Ascending aorta (tissue), 2 donors: ENCODE data around the gene TNFAIP3. TPM values are rescaled to one million over a fixed set of nuclear protein-coding genes. Genes with fewer than 3 reads are reported as not detected.

Experiments
- DNase-seq, 2 donors: peaks; one replicate each; pipeline ENCODE4 v3.0.0-alpha.2; 2019; ENCODE audit warnings: low spot score in 2 of 2
- H3K27ac ChIP-seq, 2 donors: fragments of 200-600 bp; sonication (generic); one replicate each; pipeline ENCODE4 v1.5.1; 2016 to 2017; ENCODE audit warnings: mild to moderate bottlenecking in 1 of 2
- H3K27me3 ChIP-seq: fragments of 200-600 bp; sonication (generic); one replicate; pipeline ENCODE4 v1.5.1; 2017
- H3K36me3 ChIP-seq, 2 donors: fragments of 200-600 bp; sonication (generic); one replicate each; pipeline ENCODE4 v1.5.1; 2016
- H3K4me1 ChIP-seq, 2 donors: fragments of 200-600 bp; sonication (generic); one replicate each; pipeline ENCODE4 v1.5.1; 2016 to 2017; ENCODE audit warnings: mild to moderate bottlenecking in 1 of 2
- H3K4me3 ChIP-seq, 2 donors: fragments of 200-600 bp; sonication (generic); one replicate each; pipeline ENCODE4 v1.5.1; 2016 to 2017; ENCODE audit warnings: mild to moderate bottlenecking in 1 of 2
- H3K9me3 ChIP-seq, 2 donors: fragments of 200-600 bp; sonication (generic); one replicate each; pipeline ENCODE4 v1.5.1; 2016
- intact Hi-C: fragments of 100-400 bp; cut with DNase I; formaldehyde crosslinking; loops from one replicate; pipeline ENCODE4 v1.15.1; 2023
- total RNA-seq: library from RNA; depleted of rRNA; stranded (reverse); fragments of >200 nt; gene quantifications from one replicate; pipeline ENCODE4 v1.1.0, GENCODE V29; 2016
- TF ChIP-seq, protein P1 (sequence below), 3 experiments: fragments of 200-600 bp in 2 of 3; fragments of 450-650 bp in 1 of 3; sonication (generic) in 2 of 3; IDR thresholded peaks; one replicate each; pipeline ENCODE4 v1.5.1; 2016 to 2019; ENCODE audit warnings: antibody characterized with exemption in 3 of 3, mild to moderate bottlenecking in 1 of 3, moderate library complexity in 1 of 3

The TNFAIP3 gene
- total RNA-seq, 1 donor from 2014 or later = 24.5 TPM

DNA sequence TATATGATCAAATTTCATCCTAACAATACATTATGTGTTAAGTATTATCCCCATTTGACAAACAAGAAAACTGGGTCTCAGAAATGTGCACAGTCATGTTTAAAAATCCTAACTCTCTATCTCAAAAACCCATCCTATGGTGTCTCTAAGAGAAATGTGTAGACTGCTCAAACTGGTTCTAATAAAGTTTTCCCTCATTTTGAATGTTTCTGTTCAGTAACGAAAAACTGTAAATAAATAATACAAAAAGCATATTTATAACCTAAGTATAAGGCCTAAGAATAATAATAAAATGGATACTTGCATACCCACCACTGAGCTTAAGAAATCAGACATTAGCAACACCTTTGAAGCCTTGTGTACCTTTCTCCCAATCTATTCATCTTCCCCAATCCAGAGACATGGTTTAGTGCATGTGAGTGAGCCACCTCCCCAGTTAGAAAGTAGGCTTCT, 39.0 kb downstream of the TNFAIP3 start:
- no peaks in the 10 kb centered on the region for H3K36me3 ChIP-seq
- no peak overlapping the region for H3K27ac ChIP-seq
- no peaks in the 10 kb centered on the region for H3K9me3 ChIP-seq
- no peak for DNase-seq
- H3K4me1 ChIP-seq = no peaks in the 10 kb centered on the region
- no peaks in the 10 kb centered on the region for H3K27me3 ChIP-seq
- intact Hi-C loops = no loop called here
- no peak overlapping the region for H3K4me3 ChIP-seq
- TF ChIP-seq, protein P1, sequence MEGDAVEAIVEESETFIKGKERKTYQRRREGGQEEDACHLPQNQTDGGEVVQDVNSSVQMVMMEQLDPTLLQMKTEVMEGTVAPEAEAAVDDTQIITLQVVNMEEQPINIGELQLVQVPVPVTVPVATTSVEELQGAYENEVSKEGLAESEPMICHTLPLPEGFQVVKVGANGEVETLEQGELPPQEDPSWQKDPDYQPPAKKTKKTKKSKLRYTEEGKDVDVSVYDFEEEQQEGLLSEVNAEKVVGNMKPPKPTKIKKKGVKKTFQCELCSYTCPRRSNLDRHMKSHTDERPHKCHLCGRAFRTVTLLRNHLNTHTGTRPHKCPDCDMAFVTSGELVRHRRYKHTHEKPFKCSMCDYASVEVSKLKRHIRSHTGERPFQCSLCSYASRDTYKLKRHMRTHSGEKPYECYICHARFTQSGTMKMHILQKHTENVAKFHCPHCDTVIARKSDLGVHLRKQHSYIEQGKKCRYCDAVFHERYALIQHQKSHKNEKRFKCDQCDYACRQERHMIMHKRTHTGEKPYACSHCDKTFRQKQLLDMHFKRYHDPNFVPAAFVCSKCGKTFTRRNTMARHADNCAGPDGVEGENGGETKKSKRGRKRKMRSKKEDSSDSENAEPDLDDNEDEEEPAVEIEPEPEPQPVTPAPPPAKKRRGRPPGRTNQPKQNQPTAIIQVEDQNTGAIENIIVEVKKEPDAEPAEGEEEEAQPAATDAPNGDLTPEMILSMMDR (IDR thresholded peaks at IDR 0.05) = no peak

DNA sequence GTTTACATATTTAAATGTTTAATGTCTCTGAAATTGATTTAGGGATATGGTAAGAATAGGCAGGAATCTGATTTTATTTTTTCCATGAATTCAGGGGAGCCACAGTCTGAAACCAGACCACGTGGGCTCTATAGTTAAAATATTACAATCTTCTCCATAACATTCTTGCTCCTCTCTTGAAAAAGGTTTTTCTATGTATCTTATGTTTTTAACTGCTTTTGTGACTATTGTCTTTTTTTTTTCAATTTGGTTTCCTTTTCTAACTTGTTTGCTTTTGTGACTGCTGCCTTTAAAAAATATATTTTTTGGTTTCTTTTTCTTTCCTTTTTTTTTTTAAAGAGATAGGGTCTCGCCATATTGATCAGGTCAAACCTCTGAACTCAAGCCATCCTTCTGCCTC, 40.1 kb downstream of the TNFAIP3 start:
- H3K4me3 ChIP-seq = no peak overlapping the region
- TF ChIP-seq, protein P1 (IDR thresholded peaks at IDR 0.05) = no peak
- no peak for DNase-seq

GRCh38 chr6:137909533-137909932, 42.5 kb downstream of the TNFAIP3 start:
- no peak overlapping the region for H3K27ac ChIP-seq
- intact Hi-C loops = no loop called here
- H3K4me1 ChIP-seq = no peaks in the 10 kb centered on the region
- no peaks in the 10 kb centered on the region for H3K27me3 ChIP-seq
- TF ChIP-seq, protein P1 (IDR thresholded peaks at IDR 0.05) = no peak
- no peak for DNase-seq
- H3K36me3 ChIP-seq = no peaks in the 10 kb centered on the region
- H3K9me3 ChIP-seq = no peaks in the 10 kb centered on the region
- no peak overlapping the region for H3K4me3 ChIP-seq

More for the DNA sequence above, 40.1 kb downstream of the TNFAIP3 start:
- H3K9me3 ChIP-seq = no peaks in the 10 kb centered on the region
- no peak overlapping the region for H3K27ac ChIP-seq
- H3K36me3 ChIP-seq = no peaks in the 10 kb centered on the region
- H3K4me1 ChIP-seq = no peaks in the 10 kb centered on the region
- H3K27me3 ChIP-seq = no peaks in the 10 kb centered on the region
- intact Hi-C loops = no loop called here

- H3K27me3 ChIP-seq = no peaks in the 10 kb centered on the region
- no peak for DNase-seq
- no peaks in the 10 kb centered on the region for H3K36me3 ChIP-seq
- no peaks in the 10 kb centered on the region for H3K9me3 ChIP-seq
- TF ChIP-seq, protein P1 (IDR thresholded peaks at IDR 0.05) = no peak
- no peak overlapping the region for H3K4me3 ChIP-seq
- H3K27ac ChIP-seq = no peak overlapping the region
- intact Hi-C loops = no loop called here
- no peaks in the 10 kb centered on the region for H3K4me1 ChIP-seq
These were observed 43.4 kb downstream of the TNFAIP3 start for GRCh38 chr6:137910424-137910834.

DNA sequence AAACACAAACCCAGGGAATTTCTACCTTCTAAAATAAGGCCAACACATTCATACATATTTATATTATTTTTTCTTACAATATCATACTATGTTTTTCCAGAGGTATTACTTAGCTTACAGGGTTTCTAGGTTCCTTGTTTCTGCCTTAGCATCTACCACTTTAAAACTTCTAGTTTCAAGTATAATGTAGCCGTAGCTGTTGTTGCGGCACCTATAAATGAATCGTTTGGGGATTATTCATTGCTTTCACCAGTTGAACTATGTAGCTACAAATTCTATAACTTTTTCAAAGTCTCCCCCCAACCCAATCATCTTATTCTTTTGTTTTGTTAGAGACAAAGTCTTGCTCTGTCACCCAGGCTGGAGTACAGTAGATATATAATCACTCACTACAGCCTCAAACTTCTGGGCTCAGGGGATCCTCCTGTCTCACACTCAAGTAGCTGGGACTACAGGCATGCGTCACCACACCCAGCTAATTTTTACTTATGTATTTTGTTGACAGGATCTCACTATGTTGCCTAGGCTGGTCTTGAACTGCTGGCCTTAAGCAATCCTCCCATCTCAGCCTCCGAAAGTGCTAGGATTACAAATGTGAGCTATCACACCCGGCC, 43.9 kb downstream of the TNFAIP3 start:
- H3K9me3 ChIP-seq = no peaks in the 10 kb centered on the region
- H3K27ac ChIP-seq = no peak overlapping the region
- intact Hi-C loops = no loop called here
- no peak for DNase-seq
- H3K4me3 ChIP-seq = no peak overlapping the region
- H3K4me1 ChIP-seq = no peaks in the 10 kb centered on the region
- TF ChIP-seq, protein P1 (IDR thresholded peaks at IDR 0.05) = no peak
- no peaks in the 10 kb centered on the region for H3K36me3 ChIP-seq
- no peaks in the 10 kb centered on the region for H3K27me3 ChIP-seq
